ENCODE results near the gene PTMS. TPM values are rescaled to one million over a fixed set of nuclear protein-coding genes. Genes with fewer than 3 reads are reported as not detected.
A peak's percentile ranks its signal among the peaks of the same experiment; 100 is the strongest.

Gene PTMS
- total and polyA plus RNA-seq, 9 of the 15 experiments (the other 6 are each of a cell fraction or from before 2014, with no cell fraction given), result 5.1 to 287 (median 78.5) TPM

DNA sequence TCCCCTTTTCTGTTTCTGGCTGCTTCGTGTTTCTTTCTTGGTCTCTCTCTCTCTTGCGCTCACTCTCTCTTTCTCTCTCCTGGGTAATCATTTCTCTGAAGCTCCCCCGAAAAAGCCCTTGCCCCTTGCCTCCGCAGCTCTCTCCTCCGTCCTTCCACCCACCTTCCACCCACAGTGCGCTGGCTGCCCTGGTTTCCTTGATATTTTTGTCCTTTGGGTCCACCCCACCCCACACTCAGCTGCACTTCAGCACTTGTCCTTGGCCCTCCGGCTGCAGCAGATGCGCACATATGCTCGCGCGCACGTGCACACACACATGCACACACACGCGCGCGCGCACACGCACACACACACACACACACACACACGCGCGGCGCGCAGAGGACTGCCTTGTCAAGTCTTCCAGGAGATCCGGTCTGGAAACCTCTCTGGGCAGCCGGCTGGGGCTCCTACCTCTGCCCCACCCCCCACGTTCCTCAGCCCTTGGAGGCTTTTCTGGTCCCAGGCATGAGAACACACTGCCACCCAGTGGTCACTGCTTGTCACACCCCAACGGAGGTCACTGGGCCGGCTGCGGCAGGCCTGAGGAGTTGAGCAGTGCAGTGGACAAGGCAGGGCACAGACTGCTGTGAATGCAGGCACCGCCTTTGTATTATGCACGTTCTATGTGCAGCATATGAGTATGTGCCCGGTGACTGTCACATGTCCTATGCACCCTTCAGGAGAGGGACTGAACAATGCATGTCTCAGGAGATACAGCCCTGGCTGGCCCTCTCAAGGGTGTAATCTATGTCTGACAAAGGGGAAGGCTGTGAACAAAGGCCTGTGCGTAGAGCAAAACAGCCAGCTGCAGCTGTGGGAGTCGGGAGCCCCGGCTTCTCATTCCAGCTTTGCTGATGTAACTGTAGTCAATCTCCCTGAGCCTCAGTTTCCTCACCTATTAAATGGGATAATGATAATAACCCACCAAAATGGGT lies 12.7 kb downstream of the PTMS start (continued):
- TF ChIP-seq SAP30 (IDR thresholded peaks at IDR 0.05; ENCODE audit: borderline replicate concordance, insufficient read depth, low read depth, low read length, poor library complexity, severe bottlenecking) (peak; percentile 37), NR3C1 (CRISPR knock-in tag; IDR thresholded peaks at IDR 0.05) (no peak), MEIS2 (IDR thresholded peaks at IDR 0.05; ENCODE audit: partially characterized antibody) (no peak), ZNF561 (CRISPR knock-in tag; conservative IDR thresholded peaks at IDR 0.05) (no peak), NCOR1 (IDR thresholded peaks at IDR 0.05) (peak; percentile 61), NONO (IDR thresholded peaks at IDR 0.05; ENCODE audit: low read depth in 2 of 2, low read length in 1 of 2) (no peak), SMARCB1 (IDR thresholded peaks at IDR 0.05; ENCODE audit: insufficient read length, low read depth) (no peak), MYC (IDR thresholded peaks at IDR 0.05; ENCODE audit: low read depth, low read length) (peak; percentile 73; the same call in 1 of the 2 replicates), MYC (CRISPR knock-in tag; IDR thresholded peaks at IDR 0.05; ENCODE audit: borderline replicate concordance, low read depth) (no peak), ZFP30 (CRISPR knock-in tag; IDR thresholded peaks at IDR 0.05; ENCODE audit: borderline replicate concordance) (no peak), TRIM24 (IDR thresholded peaks at IDR 0.05) (0 out of 4 replicates have a peak, but pooled peaks of 1 of the 2 experiments have one; percentile 32), SLC30A9 (CRISPR knock-in tag; IDR thresholded peaks at IDR 0.05) (no peak), BRF1 (IDR thresholded peaks at IDR 0.05; ENCODE audit: borderline replicate concordance, extremely low read depth, insufficient read length) (no peak), POLR2H (tag; IDR thresholded peaks at IDR 0.05; ENCODE audit: low read depth) (no peak), KDM5B (IDR thresholded peaks at IDR 0.05; ENCODE audit: insufficient replicate concordance, low read depth, low read length) (peak; percentile 38), MCM5 (IDR thresholded peaks at IDR 0.05; ENCODE audit: low read depth) (no peak), GABPB1 (CRISPR knock-in tag; IDR thresholded peaks at IDR 0.05) (no peak), ZKSCAN8 (CRISPR knock-in tag; IDR thresholded peaks at IDR 0.05) (no peak), FOXJ3 (CRISPR knock-in tag; IDR thresholded peaks at IDR 0.05) (no peak), NR2F6 (CRISPR knock-in tag; IDR thresholded peaks at IDR 0.05) (no peak), ZNF764 (CRISPR knock-in tag; IDR thresholded peaks at IDR 0.05; ENCODE audit: low read depth) (no peak), KHSRP (IDR thresholded peaks at IDR 0.05) (no peak), ZNF586 (CRISPR knock-in tag; conservative IDR thresholded peaks at IDR 0.05) (no peak), ELF4 (CRISPR knock-in tag; IDR thresholded peaks at IDR 0.05) (no peak), HLTF (IDR thresholded peaks at IDR 0.05) (peak; percentile 84; the same call in 1 of the 2 replicates), POLR2B (IDR thresholded peaks at IDR 0.05; ENCODE audit: low read depth, partially characterized antibody) (no peak), ZNF143 (CRISPR knock-in tag; IDR thresholded peaks at IDR 0.05) (0 out of 2 replicates have a peak, but pooled peaks have one; percentile 33)
- TF ChIP-seq, protein P1, sequence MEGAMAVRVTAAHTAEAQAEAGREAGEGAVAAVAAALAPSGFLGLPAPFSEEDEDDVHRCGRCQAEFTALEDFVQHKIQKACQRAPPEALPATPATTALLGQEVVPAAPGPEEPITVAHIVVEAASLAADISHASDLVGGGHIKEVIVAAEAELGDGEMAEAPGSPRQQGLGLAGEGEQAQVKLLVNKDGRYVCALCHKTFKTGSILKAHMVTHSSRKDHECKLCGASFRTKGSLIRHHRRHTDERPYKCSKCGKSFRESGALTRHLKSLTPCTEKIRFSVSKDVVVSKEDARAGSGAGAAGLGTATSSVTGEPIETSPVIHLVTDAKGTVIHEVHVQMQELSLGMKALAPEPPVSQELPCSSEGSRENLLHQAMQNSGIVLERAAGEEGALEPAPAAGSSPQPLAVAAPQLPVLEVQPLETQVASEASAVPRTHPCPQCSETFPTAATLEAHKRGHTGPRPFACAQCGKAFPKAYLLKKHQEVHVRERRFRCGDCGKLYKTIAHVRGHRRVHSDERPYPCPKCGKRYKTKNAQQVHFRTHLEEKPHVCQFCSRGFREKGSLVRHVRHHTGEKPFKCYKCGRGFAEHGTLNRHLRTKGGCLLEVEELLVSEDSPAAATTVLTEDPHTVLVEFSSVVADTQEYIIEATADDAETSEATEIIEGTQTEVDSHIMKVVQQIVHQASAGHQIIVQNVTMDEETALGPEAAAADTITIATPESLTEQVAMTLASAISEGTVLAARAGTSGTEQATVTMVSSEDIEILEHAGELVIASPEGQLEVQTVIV (CRISPR knock-in tag; IDR thresholded peaks at IDR 0.05; ENCODE audit: borderline replicate concordance), result no peak

Measured in K562 (cell line).